OCI-LY3 (cell line): ENCODE measurements around the gene SORCS3.

Experiments
- CTCF ChIP-seq: fragments of 200-600, 300-600 bp; sonication (generic); IDR thresholded peaks from 2 replicates; pipeline ENCODE4 v1.5.1; 2014; ENCODE audit warnings: antibody characterized with exemption, low read length, low read depth
- EZH2phosphoT487 ChIP-seq: fragments of 200-600 bp; shearing (Covaris generic); IDR thresholded peaks from 2 replicates; pipeline ENCODE4 v1.6.1; 2018; ENCODE audit warnings: antibody characterized with exemption, mixed run types, low read depth

GRCh38 chr10:105206616-105207015 lies 565.5 kb downstream of the SORCS3 start:
- TF ChIP-seq CTCF (no peak), EZH2phosphoT487 (no peak)
